ENCODE data around the gene TXNDC2.
"Not testable (repeated sequence)": the region's sequence is repeated elsewhere in the genome, so short reads cannot be mapped to it uniquely, and the experiment has no call there.

DNA sequence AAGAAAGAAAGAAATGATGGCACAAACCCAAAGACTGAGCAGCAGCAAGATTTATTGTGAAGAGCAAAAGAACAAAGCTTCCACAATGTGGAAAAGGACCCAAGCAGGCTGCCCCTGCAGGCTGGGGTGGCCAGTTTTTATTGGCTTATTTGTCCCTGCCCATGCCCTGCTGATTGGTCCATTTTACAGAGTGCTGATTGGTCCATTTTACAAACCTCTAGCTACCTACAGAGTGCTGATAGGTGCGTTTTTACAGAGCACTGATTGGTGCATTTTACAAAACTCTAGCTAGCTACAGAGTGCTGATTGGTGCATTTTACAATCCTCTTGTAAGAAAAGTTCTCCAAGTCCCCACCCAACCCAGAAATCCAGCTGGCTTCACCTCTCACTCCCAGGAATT is 26.5 kb downstream of the TXNDC2 start:
- not testable (repeated sequence) for TF ChIP-seq POLR2AphosphoS5 (IDR thresholded peaks at IDR 0.05; ENCODE audit: borderline replicate concordance, low read depth, low read length); EZH2 (IDR thresholded peaks at IDR 0.05)

Measured in SK-N-MC (cell line).